Thyroid gland (tissue), 4 donors: Measurements from ENCODE around the gene TAOK1. TPM values are rescaled to one million over a fixed set of nuclear protein-coding genes. Genes with fewer than 3 reads are reported as not detected.

Experiments
- DNase-seq, 2 donors: peaks; one replicate each; pipeline ENCODE4 v3.0.0-alpha.2; 2019
- H3K27ac ChIP-seq, 3 donors: fragments of 200-600 bp; sonication (generic); 1 replicate in 2 of 3; 2 replicates in 1 of 3; pipeline ENCODE4 v1.5.1; 2016 to 2019; ENCODE audit warnings: mild to moderate bottlenecking in 1 of 3, moderate library complexity in 1 of 3
- H3K27me3 ChIP-seq: fragments of 200-600 bp; sonication (generic); one replicate; pipeline ENCODE4 v1.5.1; 2019
- H3K36me3 ChIP-seq, 2 donors: fragments of 200-600 bp; sonication (generic); one replicate each; pipeline ENCODE4 v1.5.1; 2016 to 2019
- H3K4me1 ChIP-seq, 2 donors: fragments of 200-600 bp; sonication (generic); one replicate each; pipeline ENCODE4 v1.5.1; 2017 to 2019
- H3K4me3 ChIP-seq, 3 donors: fragments of 200-600 bp; sonication (generic); replicated peaks in 1 of 3; 1 replicate in 2 of 3; 2 replicates in 1 of 3; pipeline ENCODE4 v1.5.1; 2016; ENCODE audit warnings: mild to moderate bottlenecking in 1 of 3
- H3K9me3 ChIP-seq: fragments of 200-600 bp; sonication (generic); one replicate; pipeline ENCODE4 v1.5.1; 2017
- POLR2A ChIP-seq, 2 donors: fragments of 450-650 bp; IDR thresholded peaks; one replicate each; pipeline ENCODE4 v1.6.1; 2017; ENCODE audit warnings: antibody characterized with exemption in 2 of 2, mild to moderate bottlenecking in 2 of 2, moderate library complexity in 1 of 2
- WGBS, 2 donors: methylation state at CpG; one replicate each; pipeline ENCODE4 v1.1.5; 2017; 5-methylcytosine and 5-hydroxymethylcytosine counted together
- intact Hi-C: fragments of 100-400 bp; cut with DNase I; formaldehyde crosslinking; loops from one replicate; pipeline ENCODE4 v1.15.1; 2023
- total RNA-seq, 4 donors: library from RNA; depleted of rRNA; stranded (reverse); fragments of >200 nt; gene quantifications; one replicate each; pipeline ENCODE4 v1.2.3, GENCODE V29; 2016
- TF ChIP-seq, protein P1 (sequence below), 6 experiments: fragments of 200-600 bp in 3 of 6; fragments of 450-650 bp in 3 of 6; sonication (generic) in 3 of 6; IDR thresholded peaks; one replicate each; pipeline ENCODE4 v1.5.1; 2016 to 2019; ENCODE audit warnings: antibody characterized with exemption in 6 of 6, mild to moderate bottlenecking in 2 of 6, inconsistent platforms in 1 of 6, moderate library complexity in 1 of 6

TAOK1 gene
- total RNA-seq, 4 donors from 2014 or later: 62.9 to 87.5 (median 68.8) TPM

DNA sequence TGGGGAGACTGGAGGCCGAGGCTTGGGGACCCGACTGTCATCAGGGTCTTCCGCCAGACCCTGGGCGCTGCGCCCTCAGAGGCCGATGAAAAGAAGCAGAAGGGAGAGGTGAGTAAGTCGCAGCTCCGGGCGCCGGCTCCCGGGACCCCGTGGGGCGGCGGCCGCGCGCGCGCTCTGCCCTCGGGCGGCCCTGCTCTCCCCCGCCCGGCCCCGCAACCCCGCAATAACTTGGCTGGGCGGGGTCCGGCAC is 177.1 kb downstream of the TAOK1 start:
- no peak for TF ChIP-seq POLR2A (IDR thresholded peaks at IDR 0.05)
- TF ChIP-seq, protein P1, sequence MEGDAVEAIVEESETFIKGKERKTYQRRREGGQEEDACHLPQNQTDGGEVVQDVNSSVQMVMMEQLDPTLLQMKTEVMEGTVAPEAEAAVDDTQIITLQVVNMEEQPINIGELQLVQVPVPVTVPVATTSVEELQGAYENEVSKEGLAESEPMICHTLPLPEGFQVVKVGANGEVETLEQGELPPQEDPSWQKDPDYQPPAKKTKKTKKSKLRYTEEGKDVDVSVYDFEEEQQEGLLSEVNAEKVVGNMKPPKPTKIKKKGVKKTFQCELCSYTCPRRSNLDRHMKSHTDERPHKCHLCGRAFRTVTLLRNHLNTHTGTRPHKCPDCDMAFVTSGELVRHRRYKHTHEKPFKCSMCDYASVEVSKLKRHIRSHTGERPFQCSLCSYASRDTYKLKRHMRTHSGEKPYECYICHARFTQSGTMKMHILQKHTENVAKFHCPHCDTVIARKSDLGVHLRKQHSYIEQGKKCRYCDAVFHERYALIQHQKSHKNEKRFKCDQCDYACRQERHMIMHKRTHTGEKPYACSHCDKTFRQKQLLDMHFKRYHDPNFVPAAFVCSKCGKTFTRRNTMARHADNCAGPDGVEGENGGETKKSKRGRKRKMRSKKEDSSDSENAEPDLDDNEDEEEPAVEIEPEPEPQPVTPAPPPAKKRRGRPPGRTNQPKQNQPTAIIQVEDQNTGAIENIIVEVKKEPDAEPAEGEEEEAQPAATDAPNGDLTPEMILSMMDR (IDR thresholded peaks at IDR 0.05): no peak
- intact Hi-C loops: loop anchor here (10.0 kb wide), 1 partner anchor 182 kb away; no protein-coding TSS in a partner anchor

DNA sequence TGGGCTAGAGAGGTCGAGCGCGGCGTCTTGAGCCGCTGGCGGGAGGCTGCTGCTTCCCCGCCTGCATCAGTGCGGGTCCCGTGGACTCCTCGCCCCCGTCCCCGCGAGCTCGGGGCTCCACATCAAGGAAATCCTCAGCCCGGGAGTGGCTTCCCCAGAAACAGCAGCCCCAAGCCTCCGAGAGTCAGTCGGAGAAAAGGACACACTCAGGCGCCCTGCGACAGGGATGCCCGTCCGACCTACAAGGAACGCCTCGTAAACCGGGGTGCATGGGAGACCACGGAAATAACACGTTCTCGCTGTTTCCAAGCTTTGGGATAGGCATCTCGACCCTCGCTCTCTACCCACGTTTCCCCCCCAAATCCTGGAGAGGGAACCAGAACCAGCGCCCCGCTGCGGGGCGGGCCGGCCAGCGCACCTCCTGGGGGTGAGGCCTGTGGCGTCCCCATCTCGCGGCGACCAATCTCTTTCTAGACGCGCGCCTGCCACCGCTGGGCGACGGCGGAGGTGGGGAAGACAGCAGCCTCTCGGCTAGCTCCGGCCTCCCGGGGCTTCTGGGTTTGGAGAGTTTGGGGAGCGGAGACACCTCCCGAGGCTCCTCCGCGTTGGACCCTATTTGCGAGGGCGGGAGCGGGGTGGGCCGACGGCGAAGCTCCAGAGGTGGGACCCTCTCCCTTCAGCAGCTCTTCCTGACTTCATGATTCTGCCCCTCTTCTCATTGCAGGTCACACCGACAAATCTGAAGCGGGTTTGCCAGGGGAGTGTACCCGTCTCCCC is 177.6 kb downstream of the TAOK1 start:
- Histone ChIP-seq H3K4me3 (peak overlapping the region; percentile 2 to 64 (median 42)), H3K36me3 (no peaks in the 10 kb centered on the region), H3K27ac (peak overlapping the region; percentile 85 to 96 (median 88)), H3K27me3 (no peaks in the 10 kb centered on the region), H3K4me1 (peaks cover 15 to 43% of the 10 kb centered on the region in 2 donors), H3K9me3 (no peaks in the 10 kb centered on the region)
- 0 to 1% methylated on average over 13 to 25 of the region's 63 CpGs for WGBS, 2 donors
- TF ChIP-seq, protein P1 (IDR thresholded peaks at IDR 0.05): peak in 5 of 6 experiments; percentile 18 to 52 (median 26)
- TF ChIP-seq POLR2A (IDR thresholded peaks at IDR 0.05): no peak
- intact Hi-C loops: loop anchor here (10.0 kb wide), 1 partner anchor 183 kb away; no protein-coding TSS in a partner anchor
- DNase-seq: peak; percentile 79 to 80

More for the DNA sequence above, 177.1 kb downstream of the TAOK1 start:
- Histone ChIP-seq H3K27ac (peak overlapping the region; percentile 85 to 96 (median 88)), H3K36me3 (peaks cover 0 to 3% of the 10 kb centered on the region in 2 donors), H3K9me3 (no peaks in the 10 kb centered on the region), H3K4me3 (peak overlapping the region; percentile 2 to 64 (median 42)), H3K4me1 (peaks cover 14 to 38% of the 10 kb centered on the region in 2 donors), H3K27me3 (no peaks in the 10 kb centered on the region)
- DNase-seq: no peak
- WGBS, 2 donors: 2% methylated on average over 25 of the region's 27 CpGs; no CpG with 5 or more reads in 1 of the 2 donors

DNA sequence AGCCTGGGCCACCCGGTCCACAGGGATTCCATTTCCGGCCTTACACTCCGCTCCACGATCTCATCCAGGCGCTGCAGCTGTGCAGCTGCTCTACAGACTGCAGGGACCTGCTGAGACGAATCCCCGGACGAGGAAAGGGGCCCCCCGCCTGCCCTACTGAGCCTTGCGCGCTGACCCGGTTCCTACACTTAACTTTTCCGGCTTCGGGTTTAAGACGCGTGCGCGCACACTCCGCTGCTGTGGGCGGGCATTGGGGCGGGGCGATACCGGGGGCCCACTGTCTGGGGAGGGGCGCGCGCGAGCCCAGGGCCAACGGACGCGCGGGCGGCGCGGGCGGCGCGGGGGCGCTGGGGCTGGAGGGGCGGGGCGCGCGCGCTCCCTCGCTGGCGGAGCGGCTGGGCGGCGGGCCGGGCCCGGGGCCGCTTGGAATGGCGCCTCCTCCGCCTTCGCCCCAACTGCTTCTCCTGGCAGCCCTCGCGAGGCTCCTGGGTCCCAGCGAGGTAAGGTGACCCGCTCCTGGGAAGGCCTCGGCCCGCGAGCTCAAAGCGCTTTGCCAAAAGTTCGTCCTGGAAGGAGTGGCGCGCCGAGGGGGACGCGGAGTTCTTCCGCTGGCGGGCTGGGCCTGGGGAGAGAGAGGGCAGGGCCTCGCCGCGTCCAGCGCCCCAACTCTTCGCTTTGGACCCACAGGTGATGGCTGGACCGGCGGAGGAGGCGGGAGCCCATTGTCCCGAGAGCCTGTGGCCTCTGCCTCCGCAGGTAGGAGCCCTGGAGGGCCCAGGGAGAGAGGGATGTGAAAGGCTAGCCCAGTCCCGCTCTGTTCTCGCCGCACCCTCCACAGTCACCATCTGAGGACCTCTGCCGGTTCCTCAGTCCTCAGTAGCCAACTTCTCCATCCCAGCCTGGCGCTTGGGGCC is 178.4 kb downstream of the TAOK1 start, which contains the start of gene TP53I13:
TP53I13 (plus strand) TSS at position 371 of the 914 bp plus-strand sequence; CDS start at position 429, 58 bp downstream.
- 4 to 7% methylated on average over 15 to 18 of the region's 85 CpGs for WGBS, 2 donors
- TF ChIP-seq POLR2A (IDR thresholded peaks at IDR 0.05): peak in 1 of 2 donors; percentile 86
- TF ChIP-seq, protein P1 (IDR thresholded peaks at IDR 0.05): no peak
- H3K36me3 ChIP-seq: no peaks in the 10 kb centered on the region
- peak within 1 kb of the TSS; percentile 21 to 64 (median 42) for H3K4me3 ChIP-seq
- intact Hi-C loops: loop anchor here (10.0 kb wide), 1 partner anchor 184 kb away; no protein-coding TSS in a partner anchor
- peaks cover 18 to 48% of the 10 kb centered on the region in 2 donors for H3K4me1 ChIP-seq
- peak; percentile 92 to 93 for DNase-seq
- H3K27ac ChIP-seq: peak within 1 kb of the TSS; percentile 85 to 96 (median 88)
- no peaks in the 10 kb centered on the region for H3K9me3 ChIP-seq
- no peaks in the 10 kb centered on the region for H3K27me3 ChIP-seq

DNA sequence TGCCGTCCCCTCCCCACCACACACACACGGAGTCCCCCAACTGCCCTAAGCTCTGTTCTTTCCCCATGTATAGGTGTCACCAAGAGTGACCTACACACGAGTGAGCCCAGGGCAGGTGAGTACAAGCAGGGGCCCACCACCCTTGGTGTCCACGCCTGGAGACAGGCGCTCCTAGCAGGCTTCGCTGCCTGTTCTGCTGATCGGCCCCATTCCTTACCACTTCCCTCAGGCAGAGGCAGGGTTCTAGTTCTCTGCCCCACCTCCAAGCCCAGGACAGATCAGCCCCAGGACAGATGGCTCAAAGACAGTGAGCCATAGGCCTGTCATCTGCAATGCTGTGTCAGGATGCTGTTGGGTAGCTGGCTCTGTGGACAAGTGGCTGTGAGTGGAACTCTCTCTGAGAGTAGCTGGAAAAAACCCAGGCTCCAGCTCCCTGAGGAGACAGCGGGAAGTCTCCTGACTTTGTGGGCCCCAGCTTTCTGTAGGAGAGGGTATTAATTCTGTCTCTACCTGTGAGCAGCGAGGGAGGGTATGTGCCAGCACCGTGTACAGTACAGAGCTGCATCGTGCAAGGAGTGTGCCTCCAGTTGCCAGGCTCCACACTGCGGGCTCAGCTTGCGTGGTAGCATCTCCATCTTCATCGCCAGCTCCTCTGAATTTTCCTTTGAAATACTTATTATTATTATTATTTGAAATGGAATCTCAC is 179.2 kb downstream of the TAOK1 start:
- Histone ChIP-seq H3K9me3 (no peaks in the 10 kb centered on the region), H3K36me3 (peaks cover 2 to 3% of the 10 kb centered on the region in 2 donors), H3K4me3 (peak overlapping the region in 2 of 3 donors; percentile 21 to 42), H3K27me3 (no peaks in the 10 kb centered on the region), H3K27ac (peak overlapping the region in 2 of 3 donors; percentile 74 to 96), H3K4me1 (peaks cover 18 to 48% of the 10 kb centered on the region in 2 donors)
- TF ChIP-seq POLR2A (IDR thresholded peaks at IDR 0.05): no peak
- TF ChIP-seq, protein P1 (IDR thresholded peaks at IDR 0.05): no peak
- peak in 1 of 2 donors; percentile 12 for DNase-seq
- WGBS, 2 donors: 63 to 73% methylated on average over 14 of the region's 14 CpGs
- intact Hi-C loops: loop anchor here (10.0 kb wide), 1 partner anchor 185 kb away; no protein-coding TSS in a partner anchor
